Measurements from ENCODE around the gene LRP1. TPM values are rescaled to one million over a fixed set of nuclear protein-coding genes. Genes with fewer than 3 reads are reported as not detected.
A peak's percentile ranks its signal among the peaks of the same experiment; 100 is the strongest.

Gene LRP1
- total RNA-seq, 1 experiment from 2014 or later: 9.0 TPM

GRCh38 chr12:57176139-57176477, 47.8 kb downstream of the LRP1 start:
- Histone ChIP-seq H3K4me1 (ENCODE audit: control insufficient read depth, insufficient read depth, low read length) (no peaks in the 10 kb centered on the region), H3K9me3 (ENCODE audit: control insufficient read depth, insufficient read depth, low read depth, low read length) (no peaks in the 10 kb centered on the region), H3K27me3 (ENCODE audit: control insufficient read depth, insufficient read depth, low read length) (no peaks in the 10 kb centered on the region), H3K27ac (ENCODE audit: low read length) (no peak overlapping the region), H3K4me3 (ENCODE audit: low read depth in 2 of 2, low read length in 2 of 2) (no peak overlapping the region), H3K36me3 (ENCODE audit: control insufficient read depth, insufficient read depth, low read length) (no peaks in the 10 kb centered on the region)
- ATAC-seq (no peak), DNase-seq (ENCODE audit: low read depth, low spot score) (no peak)
- POLR2A ChIA-PET: no interaction called here
- intact Hi-C loops (cut with micrococcal nuclease; ENCODE audit: unreplicated experiment) (loop anchor here (2.0 kb wide), 1 partner anchor 51 kb away; no protein-coding TSS in a partner anchor), in situ Hi-C loops (cut with HindIII; ENCODE audit: low pct_unique_long_range_greater_than_20kb, low sequenced_read_pairs) (no loop called here)
- no TSS peak for BruUV-seq (replicated peaks)
- no peak for TF ChIP-seq POLR2AphosphoS5 (IDR thresholded peaks at IDR 0.05; ENCODE audit: low read depth, low read length)
- TF ChIP-seq, protein P1, sequence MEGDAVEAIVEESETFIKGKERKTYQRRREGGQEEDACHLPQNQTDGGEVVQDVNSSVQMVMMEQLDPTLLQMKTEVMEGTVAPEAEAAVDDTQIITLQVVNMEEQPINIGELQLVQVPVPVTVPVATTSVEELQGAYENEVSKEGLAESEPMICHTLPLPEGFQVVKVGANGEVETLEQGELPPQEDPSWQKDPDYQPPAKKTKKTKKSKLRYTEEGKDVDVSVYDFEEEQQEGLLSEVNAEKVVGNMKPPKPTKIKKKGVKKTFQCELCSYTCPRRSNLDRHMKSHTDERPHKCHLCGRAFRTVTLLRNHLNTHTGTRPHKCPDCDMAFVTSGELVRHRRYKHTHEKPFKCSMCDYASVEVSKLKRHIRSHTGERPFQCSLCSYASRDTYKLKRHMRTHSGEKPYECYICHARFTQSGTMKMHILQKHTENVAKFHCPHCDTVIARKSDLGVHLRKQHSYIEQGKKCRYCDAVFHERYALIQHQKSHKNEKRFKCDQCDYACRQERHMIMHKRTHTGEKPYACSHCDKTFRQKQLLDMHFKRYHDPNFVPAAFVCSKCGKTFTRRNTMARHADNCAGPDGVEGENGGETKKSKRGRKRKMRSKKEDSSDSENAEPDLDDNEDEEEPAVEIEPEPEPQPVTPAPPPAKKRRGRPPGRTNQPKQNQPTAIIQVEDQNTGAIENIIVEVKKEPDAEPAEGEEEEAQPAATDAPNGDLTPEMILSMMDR (IDR thresholded peaks at IDR 0.05): peak; percentile 2
- CTCF ChIA-PET: interaction anchor here (0.5 to 2.1 kb wide), 7 partner anchors 10 to 107 kb away, joined by 3 to 15 read pairs (median 4); partner anchors contain the start of gene LRP1

DNA sequence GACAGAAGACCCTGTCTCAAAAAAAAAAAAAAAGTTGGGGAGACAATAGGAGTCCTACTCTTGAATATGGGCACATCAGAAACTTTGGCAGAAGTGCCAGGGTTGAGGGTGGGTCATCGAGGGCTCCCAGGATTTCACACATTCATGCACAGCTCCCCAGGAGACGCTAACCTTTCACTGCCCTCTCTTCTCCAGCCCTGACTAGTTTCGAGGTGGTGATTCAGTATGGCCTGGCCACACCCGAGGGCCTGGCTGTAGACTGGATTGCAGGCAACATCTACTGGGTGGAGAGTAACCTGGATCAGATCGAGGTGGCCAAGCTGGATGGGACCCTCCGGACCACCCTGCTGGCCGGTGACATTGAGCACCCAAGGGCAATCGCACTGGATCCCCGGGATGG, 48.6 kb downstream of the LRP1 start:
- intact Hi-C loops (cut with micrococcal nuclease; ENCODE audit: unreplicated experiment): loop anchor here (2.0 kb wide), 1 partner anchor 52 kb away; no protein-coding TSS in a partner anchor

DNA sequence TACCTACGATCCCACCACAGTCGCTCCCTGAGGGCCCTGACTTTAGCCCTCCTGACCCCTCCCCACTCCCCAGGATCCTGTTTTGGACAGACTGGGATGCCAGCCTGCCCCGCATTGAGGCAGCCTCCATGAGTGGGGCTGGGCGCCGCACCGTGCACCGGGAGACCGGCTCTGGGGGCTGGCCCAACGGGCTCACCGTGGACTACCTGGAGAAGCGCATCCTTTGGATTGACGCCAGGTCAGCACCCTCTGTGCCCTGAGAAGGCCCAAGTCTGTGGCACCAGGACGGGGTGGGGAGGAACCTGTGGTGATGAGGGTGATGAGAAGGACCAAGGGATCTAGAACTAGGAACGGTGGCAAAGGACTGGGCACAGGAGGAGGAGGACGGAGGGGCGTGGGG, 49.1 kb downstream of the LRP1 start:
- Histone ChIP-seq H3K36me3 (ENCODE audit: control insufficient read depth, insufficient read depth, low read length) (no peaks in the 10 kb centered on the region), H3K27ac (ENCODE audit: low read length) (no peak overlapping the region)
- in situ Hi-C loops (cut with HindIII; ENCODE audit: low pct_unique_long_range_greater_than_20kb, low sequenced_read_pairs): no loop called here

More for the DNA sequence above, 48.6 kb downstream of the LRP1 start:
- Histone ChIP-seq H3K9me3 (ENCODE audit: control insufficient read depth, insufficient read depth, low read depth, low read length) (no peaks in the 10 kb centered on the region), H3K27me3 (ENCODE audit: control insufficient read depth, insufficient read depth, low read length) (no peaks in the 10 kb centered on the region), H3K36me3 (ENCODE audit: control insufficient read depth, insufficient read depth, low read length) (no peaks in the 10 kb centered on the region), H3K4me1 (ENCODE audit: control insufficient read depth, insufficient read depth, low read length) (no peaks in the 10 kb centered on the region), H3K4me3 (ENCODE audit: low read depth in 2 of 2, low read length in 2 of 2) (no peak overlapping the region), H3K27ac (ENCODE audit: low read length) (no peak overlapping the region)
- ChIA-PET CTCF (interaction anchor here (2.1 kb wide), 1 partner anchor 49 kb away, joined by 9 read pairs; the partner anchor contains the start of gene LRP1), POLR2A (no interaction called here)
- no peak for DNase-seq (ENCODE audit: low read depth, low spot score)
- ATAC-seq: no peak
- no TSS peak for BruUV-seq (replicated peaks)
- in situ Hi-C loops (cut with HindIII; ENCODE audit: low pct_unique_long_range_greater_than_20kb, low sequenced_read_pairs): no loop called here
- no peak for TF ChIP-seq TCF7L2 (IDR thresholded peaks at IDR 0.05; ENCODE audit: low read depth, low read length)

More for the DNA sequence above, 49.1 kb downstream of the LRP1 start:
- no peaks in the 10 kb centered on the region for H3K9me3 ChIP-seq (ENCODE audit: control insufficient read depth, insufficient read depth, low read depth, low read length)
- H3K27me3 ChIP-seq (ENCODE audit: control insufficient read depth, insufficient read depth, low read length): no peaks in the 10 kb centered on the region
- DNase-seq (ENCODE audit: low read depth, low spot score): no peak
- no peak for TF ChIP-seq SIN3A (IDR thresholded peaks at IDR 0.05; ENCODE audit: borderline replicate concordance, insufficient read depth, low read depth, low read length)
- TF ChIP-seq, protein P2, sequence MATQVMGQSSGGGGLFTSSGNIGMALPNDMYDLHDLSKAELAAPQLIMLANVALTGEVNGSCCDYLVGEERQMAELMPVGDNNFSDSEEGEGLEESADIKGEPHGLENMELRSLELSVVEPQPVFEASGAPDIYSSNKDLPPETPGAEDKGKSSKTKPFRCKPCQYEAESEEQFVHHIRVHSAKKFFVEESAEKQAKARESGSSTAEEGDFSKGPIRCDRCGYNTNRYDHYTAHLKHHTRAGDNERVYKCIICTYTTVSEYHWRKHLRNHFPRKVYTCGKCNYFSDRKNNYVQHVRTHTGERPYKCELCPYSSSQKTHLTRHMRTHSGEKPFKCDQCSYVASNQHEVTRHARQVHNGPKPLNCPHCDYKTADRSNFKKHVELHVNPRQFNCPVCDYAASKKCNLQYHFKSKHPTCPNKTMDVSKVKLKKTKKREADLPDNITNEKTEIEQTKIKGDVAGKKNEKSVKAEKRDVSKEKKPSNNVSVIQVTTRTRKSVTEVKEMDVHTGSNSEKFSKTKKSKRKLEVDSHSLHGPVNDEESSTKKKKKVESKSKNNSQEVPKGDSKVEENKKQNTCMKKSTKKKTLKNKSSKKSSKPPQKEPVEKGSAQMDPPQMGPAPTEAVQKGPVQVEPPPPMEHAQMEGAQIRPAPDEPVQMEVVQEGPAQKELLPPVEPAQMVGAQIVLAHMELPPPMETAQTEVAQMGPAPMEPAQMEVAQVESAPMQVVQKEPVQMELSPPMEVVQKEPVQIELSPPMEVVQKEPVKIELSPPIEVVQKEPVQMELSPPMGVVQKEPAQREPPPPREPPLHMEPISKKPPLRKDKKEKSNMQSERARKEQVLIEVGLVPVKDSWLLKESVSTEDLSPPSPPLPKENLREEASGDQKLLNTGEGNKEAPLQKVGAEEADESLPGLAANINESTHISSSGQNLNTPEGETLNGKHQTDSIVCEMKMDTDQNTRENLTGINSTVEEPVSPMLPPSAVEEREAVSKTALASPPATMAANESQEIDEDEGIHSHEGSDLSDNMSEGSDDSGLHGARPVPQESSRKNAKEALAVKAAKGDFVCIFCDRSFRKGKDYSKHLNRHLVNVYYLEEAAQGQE (IDR thresholded peaks at IDR 0.05; ENCODE audit: insufficient read depth in 1 of 2, low read depth in 2 of 2, low read length in 1 of 2): no peak
- no peak for TF ChIP-seq TCF7L2 (IDR thresholded peaks at IDR 0.05; ENCODE audit: low read depth, low read length)
- TF ChIP-seq POLR2AphosphoS5 (IDR thresholded peaks at IDR 0.05; ENCODE audit: low read depth, low read length): no peak
- TF ChIP-seq, protein P1 (IDR thresholded peaks at IDR 0.05): no peak
- H3K4me3 ChIP-seq (ENCODE audit: low read depth in 2 of 2, low read length in 2 of 2): no peak overlapping the region
- ChIA-PET POLR2A (no interaction called here), CTCF (no interaction called here)
- intact Hi-C loops (cut with micrococcal nuclease; ENCODE audit: unreplicated experiment): loop anchor here (2.0 kb wide), 1 partner anchor 53 kb away; no protein-coding TSS in a partner anchor
- H3K4me1 ChIP-seq (ENCODE audit: control insufficient read depth, insufficient read depth, low read length): no peaks in the 10 kb centered on the region
- no peak for ATAC-seq
- BruUV-seq (replicated peaks): no TSS peak
